HG03432 (cell line): ENCODE results near the gene TOM1L2.
"Not testable (repeated sequence)": the region's sequence is repeated elsewhere in the genome, so short reads cannot be mapped to it uniquely, and the experiment has no call there.

Source experiments
- ATAC-seq: cut with Tn5 transposase; IDR thresholded peaks from one replicate; pipeline ENCODE4 v1.9.1; 2021; ENCODE audit warnings: mild to moderate bottlenecking, moderate library complexity; ENCODE audit not compliant: unreplicated experiment

Gene TOM1L2

DNA sequence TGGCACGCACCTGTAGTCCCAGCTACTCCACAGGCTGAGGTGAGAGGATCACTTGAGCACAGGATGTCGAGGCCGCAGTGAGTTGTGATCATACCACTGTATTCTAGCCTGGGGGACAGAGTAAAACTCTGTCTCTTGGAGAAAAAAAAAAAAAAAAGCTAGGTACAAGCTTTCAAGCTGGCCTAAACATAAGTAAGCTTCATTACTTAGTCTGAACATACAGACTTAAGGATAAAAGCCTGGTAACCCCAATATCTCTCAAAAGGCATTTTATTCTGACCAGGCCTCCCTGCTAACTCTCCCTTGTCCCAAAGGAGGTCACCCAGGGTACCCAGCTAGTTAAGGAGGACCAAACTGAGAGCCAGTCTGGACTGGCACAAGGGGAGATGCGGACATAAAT is 46.2 kb downstream of the TOM1L2 start:
- ATAC-seq: no peak

DNA sequence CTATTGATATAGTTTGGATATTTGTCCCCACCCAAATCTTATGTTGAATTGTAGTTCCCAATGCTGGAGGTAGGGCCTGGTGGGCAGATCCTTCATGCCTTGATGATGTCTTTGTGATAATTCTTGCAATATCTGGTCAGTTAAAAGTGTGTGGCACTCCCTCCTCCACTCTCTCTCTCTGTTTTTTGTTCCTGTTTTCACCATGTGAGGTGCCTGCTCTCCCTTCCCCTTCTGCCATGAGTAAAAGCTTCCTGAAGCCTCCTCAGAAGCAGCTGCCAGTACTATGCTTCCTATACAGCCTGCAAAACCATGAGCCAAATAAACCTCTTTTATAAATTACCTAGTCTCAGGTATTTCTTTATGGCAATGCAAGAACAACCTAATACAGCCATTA is 47.3 kb downstream of the TOM1L2 start:
- ATAC-seq: no peak

DNA sequence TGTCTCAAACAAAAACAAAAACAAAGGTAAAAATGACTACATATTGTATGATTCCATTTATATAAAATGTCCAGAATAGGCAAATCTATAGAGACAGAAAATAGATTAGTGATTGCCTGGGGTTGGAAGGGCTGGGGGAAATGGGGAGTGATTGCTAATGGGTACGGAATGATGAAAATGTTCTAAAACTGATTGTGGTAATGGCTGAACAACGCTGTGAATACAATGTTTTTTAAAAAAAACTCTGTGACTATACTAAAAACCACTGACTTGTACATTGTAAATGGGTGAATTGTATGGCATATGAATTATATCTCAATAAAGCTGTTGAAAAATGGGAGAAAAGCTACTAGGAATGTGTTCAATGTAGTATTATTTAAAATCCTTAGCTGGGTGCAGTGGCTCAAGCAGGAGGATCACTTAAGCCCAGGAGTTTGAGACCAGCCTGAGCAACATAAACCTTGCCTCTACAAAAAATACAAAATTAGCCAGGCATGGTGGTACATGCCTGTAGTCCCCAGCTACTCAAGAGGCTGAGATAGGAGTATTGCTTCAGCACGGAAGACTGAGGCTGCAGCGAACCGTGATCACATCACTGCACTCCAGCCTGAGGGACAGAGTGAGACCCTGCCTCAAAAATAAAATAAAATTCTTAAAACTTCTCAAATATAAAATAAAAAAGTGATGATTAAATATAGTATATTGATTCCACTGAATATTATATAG is 47.9 kb downstream of the TOM1L2 start:
- ATAC-seq: no peak

DNA sequence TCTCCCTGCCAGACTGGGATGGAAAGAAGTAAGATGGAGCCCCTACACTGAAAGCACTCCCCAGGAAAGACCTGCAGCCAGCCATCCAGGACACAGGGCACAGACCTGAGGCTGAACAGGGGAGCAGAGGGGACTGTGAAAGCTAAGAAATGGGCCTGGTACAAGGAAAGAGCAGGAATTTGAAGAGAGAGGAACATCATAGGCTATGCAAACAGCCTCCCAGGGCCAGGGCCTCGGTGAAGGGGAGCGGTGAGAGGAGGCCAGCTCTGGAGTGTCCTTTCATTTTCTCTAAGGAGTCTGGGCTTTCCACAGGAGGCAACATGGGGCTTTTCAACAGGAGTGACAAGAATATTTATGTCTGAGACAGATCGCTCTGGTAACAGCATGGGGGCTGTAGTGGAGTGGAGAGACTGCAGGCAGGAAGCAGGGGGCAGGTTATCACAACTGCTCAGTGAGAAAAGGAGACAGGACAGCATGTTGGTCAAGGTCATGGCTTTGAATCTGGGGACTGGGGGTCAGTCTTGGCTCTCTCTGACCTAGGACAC is 50.1 kb downstream of the TOM1L2 start:
- no peak for ATAC-seq

DNA sequence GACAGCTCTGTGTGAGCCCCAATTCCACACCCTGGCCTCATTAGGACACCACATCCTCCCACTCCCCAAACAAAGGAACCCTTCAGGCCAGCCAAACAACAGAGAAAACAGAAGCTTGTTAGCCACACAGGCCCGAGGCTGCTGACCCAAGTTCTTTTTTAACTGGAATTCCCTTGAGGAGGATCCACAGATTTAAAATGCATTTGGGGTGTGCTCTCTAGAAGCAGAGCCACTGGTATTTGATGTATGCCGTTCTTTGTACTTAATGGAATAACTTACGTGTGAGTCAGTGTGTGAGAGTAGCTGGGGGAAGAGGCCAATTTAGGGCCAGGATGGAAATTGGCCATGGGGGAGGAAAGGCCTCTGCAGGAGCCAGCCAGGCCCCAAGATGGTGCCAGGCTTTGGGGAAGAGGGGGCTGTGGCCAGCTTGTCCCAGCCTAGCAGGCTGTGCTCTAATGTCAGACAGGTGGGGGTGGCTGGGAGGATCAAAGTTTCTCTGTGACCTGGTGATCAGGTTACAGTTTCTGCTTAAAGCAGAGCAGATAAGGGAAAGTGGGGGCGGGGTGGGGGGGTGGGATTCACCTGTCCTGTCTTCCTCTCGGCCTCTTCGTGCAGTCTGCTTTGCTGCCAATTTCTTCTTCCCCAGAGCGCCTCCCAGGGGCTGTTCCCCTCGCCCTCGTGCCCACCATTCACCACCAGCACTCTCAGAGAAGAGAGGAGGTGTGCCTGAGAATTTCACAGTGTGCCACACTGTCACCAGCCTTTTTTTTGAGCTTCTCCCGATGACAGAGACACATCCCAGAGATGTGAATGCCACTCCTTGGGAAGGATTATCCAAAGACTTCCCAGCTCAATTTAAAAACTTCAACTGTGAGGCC is 50.8 kb downstream of the TOM1L2 start:
- ATAC-seq: no peak

DNA sequence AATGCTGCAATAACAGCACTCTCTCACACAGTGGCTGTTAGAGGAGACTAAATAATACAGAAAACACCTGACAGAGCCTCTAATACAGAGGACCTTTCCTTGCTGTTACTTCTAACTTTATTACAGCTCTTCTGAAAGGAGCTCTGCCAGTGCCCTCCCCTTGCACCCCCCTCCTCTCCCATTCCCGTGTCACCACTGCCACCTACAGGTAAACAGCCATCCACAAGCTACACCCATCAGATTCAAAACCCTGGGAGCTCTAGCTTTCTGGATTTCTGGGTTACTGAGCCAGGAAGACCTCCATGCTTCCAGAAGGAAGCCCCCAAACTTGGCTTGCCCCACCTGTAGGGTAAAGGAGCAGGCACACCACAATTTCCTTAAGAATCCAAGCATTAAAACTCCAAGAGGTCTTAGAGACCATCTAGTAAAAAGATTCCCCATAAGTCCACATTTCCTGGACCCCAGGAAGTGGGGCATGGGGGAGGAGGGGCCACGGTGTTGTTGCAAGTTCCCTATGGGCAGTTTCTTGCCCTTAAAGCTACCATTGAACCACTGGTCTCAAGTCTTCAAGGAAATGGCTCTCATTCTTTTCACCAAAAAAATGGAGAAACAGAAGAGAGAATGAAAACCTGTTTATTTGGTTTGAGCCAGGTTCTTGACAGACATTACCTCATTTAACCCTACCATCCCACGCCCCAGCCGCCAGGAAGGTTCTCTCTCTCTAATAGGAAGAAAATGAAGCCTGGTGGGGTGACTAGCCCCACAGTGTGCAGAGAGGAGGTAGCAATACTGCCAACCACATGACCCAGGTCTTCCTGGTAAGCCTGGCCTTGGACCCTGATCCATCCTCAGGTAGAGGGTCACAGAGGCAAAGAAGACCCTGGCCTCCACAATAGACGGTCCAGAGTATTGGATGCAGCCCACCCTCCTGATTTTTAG is 52.8 kb downstream of the TOM1L2 start:
- peak; percentile 36 for ATAC-seq

DNA sequence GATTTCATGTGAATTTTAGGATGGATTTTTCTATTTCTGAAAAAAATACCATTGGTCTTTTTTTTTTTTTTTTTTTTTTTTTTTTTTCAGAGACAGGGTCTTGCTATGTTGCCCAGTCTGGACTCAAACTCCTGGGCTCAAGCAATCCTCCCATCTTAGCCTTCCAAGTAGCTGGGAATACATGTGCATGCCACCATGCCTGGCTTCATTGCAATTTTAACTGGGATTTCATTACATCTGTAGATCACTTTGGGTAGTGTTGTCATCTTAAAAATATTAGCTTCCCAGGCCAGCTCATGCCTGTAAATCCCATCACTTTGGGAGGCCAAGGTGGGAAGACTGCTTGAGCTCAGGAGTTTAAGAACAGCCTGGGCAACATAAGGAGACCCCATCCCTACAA is 54.8 kb downstream of the TOM1L2 start:
- ATAC-seq: no peak

DNA sequence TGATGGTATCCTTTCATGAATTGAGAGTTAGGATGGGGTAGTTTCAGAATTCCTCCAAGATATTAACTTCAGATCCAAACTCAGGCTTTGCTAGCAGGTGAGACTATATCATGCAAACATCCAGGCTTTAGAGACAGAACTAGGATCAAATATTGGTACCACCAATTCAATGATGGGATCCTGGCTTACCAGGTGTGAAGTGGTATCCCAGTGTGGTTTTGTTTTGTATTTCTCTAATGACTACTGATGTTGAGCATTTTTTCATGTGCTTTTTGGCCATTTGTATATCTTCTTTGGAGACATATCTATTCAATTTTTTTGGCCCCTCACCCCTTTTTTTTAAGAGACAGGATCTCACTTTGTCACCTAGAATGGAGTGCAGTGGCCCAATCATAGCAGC is 57.0 kb downstream of the TOM1L2 start:
- no peak for ATAC-seq

DNA sequence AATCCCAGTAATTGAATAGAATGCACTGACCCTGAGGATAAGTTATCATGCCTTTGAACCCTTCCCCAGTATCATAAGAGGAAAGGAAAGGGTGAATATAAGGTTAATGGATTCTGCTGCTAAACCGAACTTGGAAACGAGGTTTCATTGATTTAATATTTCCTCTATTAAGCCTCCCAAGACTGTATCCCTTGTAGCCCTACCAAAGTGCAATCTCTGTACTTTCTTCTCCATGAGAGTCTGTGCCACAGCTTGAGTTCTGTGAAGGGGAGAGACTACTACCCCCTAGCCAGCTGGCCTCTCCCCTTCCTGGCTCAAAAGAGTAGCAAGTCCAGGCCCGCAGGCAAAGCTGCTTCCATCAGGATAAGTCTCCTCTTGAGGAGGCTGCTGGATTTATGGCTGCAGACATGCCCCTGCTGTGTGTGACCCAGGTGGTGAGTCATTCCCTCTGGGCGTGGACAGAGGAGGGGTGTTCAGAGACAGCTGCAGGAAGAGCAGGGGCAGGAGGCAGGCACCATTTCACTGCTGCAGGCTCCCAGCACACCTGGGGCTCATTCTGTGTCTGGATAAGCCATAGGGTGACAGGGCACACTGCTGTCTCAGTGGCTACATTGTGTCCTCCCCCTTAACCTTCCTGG is 58.4 kb downstream of the TOM1L2 start:
- peak; percentile 70 for ATAC-seq

DNA sequence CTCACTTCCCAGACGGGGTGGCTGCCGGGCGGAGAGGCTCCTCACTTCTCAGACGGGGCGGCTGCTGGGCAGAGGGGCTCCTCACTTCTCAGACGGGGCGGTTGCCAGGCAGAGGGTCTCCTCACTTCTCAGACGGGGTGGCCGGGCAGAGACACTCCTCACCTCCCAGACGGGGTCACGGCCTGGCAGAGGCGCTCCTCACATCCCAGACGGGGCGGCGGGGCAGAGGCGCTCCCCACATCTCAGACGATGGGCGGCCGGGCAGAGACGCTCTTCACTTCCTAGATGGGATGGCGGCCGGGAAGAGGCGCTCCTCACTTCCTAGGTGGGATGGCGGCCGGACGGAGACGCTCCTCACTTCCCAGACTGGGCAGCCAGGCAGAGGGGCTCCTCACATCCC is 59.9 kb downstream of the TOM1L2 start:
- not testable (repeated sequence) for ATAC-seq

DNA sequence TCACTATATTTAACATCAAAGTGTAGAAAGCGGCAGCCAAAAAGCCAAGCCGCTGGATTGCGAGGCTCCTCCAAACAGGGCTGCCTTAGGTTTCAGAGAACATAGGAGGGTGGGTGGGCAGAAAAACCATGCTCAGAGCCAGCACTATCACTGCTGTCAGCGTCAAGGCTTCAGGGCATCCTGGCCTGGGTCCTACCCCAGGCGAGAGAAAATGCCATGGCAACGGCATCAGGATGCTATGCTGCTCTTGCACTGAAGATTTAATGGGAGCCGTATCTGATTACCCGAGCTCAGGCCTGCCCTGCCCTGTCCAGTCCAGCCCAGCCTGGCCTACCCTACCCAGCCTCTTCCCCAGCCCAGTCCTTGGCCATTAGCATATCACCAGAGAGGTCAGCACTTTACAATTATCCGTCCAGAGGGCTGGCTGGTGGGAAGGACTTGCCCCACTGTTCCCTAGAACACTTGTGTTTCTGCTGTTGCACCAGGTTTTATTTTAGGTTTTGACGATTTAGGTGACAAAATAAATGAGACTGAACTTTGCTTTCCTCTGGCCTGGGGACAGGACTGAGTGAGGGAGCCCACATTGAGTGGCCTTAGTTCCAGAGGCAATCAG is 61.1 kb downstream of the TOM1L2 start:
- no peak for ATAC-seq

DNA sequence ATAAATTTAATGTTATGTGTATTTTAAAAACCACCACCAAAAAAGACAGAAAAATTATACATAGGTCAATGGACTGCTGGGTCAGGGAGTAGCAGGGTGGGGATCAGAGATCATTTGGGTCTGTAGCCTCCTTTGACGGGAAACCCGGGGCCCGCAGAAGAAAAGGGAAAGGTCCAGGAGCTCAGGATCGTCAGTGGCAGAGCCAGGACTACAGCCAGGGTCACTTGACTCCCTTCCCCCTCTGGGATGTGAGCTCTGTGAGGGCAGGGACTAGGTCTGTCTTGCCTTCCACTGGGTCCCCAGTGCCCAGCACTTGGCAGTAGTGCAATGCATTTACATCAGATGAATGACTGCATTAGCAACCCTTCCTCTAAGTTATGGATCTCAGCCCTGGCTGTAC is 62.1 kb downstream of the TOM1L2 start:
- no peak for ATAC-seq

DNA sequence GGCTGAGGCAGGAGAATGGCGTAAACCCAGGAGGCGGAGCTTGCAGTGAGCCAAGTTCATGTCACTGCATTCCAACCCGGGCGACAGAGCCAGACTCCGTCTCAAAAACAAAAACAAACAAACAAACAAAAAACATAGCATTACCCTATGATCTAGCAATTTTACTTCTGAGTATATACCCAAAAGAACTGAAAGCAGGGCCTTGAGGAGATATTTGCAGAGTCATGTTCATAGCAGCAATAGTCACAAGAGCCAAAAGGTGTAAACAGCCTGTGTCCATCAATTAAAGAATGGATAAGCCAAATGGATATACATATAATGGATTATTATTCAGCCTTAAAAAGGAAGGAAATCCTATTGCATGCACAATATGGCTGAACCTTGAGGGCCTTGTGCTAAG is 63.1 kb downstream of the TOM1L2 start:
- ATAC-seq: no peak

DNA sequence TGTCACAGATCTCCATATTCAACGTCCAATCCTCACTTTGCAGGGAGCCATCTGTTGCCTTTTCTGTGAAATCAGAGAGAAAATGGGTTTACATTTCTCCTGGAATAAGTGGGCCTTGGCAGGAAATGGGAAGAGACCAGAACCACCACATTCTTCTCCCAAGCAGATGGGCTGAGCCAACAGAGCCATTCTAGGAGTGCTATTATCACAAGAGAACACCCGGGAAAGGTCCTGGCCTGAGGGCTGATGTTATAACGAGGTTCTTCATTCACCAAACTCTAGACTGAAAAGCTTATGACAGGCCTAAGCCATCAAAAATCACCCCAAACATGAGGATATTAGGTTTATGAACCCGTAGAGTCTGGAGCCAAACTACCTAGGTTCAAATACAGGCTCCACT is 64.7 kb downstream of the TOM1L2 start:
- ATAC-seq: no peak

DNA sequence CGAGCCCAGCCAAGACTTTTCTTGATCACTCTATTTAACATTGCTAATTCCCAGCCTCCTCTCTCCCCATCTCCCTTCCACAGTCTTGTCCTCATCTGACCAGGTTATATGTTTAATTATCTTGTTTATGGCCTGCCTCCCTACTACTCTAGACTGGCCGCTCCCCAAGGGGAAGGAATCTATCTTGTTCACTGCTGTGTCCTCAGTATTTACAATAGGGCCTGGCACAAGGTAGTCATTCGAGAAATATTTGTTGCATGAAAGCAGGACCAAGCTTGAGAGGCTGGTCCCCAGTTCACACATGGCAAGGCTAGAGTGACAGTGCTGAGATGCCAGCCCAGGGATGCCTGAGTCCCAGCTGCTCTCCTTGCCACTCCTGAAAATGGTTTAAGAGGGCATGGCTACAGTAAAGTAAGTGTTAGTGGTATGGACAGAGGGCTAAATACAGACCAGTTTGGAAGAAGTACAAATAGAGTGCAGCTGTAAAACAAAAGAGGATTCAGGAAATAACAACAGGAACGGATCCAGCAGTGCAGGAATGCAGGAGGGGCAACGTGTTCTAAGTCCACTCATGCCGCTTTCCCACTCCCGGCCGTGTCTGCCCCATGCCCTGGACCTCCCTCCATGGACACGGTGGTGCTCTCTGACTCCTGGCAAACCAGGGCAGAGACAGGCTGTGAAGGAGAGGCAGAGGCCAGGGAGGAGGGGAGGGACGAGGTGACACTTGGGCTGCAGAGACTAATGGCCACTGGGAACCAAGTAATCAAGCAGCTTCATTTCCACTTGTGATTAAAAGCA is 65.6 kb downstream of the TOM1L2 start:
- ATAC-seq: no peak

DNA sequence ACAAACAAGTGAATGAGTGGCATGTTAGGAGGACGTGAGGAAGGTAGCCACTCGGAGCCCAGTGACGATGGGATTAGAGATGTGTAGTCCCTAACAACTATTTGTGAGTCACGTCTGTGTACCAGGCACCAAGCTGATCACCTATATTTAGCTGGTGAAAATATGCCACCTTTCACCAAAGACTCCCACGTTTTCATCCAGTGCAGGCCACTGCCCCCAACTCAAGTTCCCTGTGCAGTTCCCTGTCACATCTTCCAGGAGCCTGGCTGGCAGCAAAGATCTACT is 67.2 kb downstream of the TOM1L2 start:
- no peak for ATAC-seq

DNA sequence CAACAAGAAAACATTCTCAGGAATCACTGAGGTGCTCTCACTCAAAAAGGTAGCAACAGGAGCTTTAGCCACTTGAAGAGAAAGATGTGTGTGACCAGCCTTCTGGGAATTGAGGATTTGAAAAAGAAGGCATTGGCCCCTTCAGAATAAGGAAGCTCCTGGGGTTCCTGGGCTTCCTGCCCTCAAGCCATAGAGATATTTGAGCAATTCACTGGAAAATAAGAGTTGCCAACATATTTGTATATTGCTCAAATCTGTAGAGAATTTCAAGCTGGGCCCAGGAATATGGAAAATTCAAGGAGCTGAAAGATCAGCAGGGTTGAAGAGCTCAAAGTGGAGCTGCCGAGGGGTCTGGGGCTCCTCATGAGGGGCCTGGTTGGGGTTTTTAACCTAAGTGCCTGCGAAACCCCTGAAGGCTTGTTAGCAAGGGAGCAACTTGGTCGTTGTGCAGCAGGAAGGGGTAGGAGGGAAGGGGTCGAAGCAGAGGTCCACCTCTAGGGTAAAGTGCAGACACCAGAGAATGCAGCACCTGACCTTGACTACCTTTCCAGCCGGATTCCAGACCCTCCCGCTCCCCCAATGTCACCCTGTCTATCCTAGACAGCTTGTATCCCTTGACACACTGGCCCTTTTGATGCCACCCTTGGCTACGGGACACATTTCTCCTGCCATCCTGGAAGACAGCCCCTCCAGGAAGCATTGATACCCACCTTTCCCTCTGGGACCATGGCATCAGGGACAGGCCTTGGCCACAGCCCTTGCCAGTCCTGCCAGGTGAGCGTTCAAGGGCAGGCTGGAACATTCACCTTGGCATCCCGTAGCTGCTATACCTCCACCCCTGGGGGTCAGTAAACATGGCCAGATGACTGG is 67.8 kb downstream of the TOM1L2 start:
- ATAC-seq: no peak

DNA sequence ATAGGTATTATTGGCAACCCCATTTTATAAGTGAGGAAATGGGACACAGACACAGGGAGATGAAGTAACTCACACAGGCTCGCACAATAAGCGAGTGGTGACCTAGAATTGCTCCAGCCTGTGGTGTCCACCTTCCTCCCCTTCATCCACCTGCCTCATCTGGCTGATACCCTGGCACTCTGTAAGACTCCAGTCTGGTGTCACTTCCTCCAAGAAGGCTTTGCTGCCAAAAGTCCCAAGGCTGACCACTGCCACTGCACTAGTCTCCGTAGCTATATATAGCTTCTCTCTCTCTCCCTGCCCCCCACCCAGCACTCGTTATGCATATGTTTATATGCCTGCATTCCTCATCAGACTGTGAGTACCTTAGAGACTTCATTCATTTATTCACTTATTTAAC is 69.3 kb downstream of the TOM1L2 start:
- no peak for ATAC-seq

DNA sequence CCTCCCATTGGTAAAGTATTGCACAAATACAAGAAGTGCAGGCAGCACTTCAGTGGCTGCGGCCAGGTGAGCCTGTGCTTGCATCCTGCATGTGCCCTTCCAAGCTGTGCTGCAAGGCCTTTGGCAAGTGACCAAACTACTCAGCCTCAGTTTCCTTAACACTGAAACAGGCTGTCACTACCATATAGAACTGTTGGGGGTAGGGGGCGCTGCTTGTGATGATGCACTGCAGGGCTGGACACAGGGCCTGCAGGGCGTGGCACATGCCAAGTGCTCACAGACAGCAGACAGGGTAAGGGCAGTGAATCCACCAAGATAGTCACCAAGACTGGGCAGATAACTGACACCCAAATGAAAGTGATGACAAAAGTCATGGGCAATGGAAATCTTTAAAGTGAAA is 69.8 kb downstream of the TOM1L2 start:
- ATAC-seq: no peak
